Measurements from ENCODE around the gene FSIP1.

- no peak for TF ChIP-seq CTCF (IDR thresholded peaks at IDR 0.05)
- no peak for TF ChIP-seq POLR2A (IDR thresholded peaks at IDR 0.05)
Measured at GRCh38 chr15:39646425-39646824, 136.2 kb downstream of the FSIP1 start.

Measured in gastroesophageal sphincter (tissue), 3 donors.